ENCODE data around the gene SLC39A11. TPM values are rescaled to one million over a fixed set of nuclear protein-coding genes. Genes with fewer than 3 reads are reported as not detected.

SLC39A11 gene
- total RNA-seq, 1 donor from 2014 or later: 21.5 TPM

DNA sequence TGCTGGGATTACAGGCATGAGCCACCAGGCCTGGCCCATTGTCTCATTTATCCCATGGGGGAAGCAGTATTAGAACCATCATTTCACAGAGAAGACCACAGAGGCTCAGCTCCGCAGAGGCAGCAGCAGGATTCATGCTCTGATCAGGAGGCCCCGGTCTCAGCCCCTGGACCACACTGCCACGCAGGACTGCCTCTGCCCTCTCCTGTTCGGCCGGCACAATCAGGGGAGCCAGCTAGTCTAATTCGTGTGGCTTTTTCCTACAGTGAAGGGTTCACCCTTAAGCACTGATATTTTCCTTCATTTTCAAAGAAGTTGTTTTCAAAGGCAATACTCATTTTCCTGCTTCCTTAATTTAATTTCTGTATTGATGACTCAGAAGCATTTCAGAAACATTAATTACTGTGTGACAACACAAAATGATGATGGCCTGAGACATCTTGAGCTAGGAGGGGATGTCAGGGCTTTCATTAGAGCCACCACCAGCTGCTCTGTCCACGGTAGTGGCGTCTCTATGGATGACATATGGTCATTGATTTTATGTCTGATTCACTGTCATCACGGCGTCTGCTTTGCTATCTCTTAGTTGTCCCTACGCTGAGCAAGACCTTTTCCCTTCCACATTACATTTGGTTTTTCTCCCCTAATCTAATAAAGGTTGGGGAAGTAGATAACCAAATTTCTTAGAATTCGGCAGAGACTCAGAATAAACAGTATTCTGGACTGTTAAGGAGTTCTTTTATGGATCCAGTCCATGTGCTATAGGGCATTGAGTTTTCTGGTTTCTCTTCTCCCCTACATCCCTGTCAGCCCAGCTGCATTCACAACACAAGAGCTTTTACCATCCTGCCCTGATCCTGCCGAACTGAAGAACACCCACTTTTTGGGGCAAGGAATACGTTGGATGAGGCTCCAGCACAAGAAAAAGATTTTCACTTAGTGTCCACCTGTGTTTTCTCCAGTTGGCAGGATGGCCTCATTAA, 314.0 kb downstream of the SLC39A11 start:
- H3K27ac Mint-ChIP-seq (ENCODE audit: unreplicated experiment): no peak overlapping the region
- no peak for FAIRE-seq
- H3K9me3 ChIP-seq (ENCODE audit: insufficient read depth, low read depth, low read length): no peaks in the 10 kb centered on the region
- no peaks in the 10 kb centered on the region for H4K20me1 ChIP-seq (ENCODE audit: insufficient read depth, low read length)
- peaks cover 2% of the 10 kb centered on the region for H3K36me3 Mint-ChIP-seq (ENCODE audit: low read depth, unreplicated experiment)
- no peaks in the 10 kb centered on the region for H3K4me1 Mint-ChIP-seq (ENCODE audit: low read depth, unreplicated experiment)
- no peaks in the 10 kb centered on the region for H3K79me2 ChIP-seq (ENCODE audit: insufficient read depth, low read length)
- TF ChIP-seq, protein P1, sequence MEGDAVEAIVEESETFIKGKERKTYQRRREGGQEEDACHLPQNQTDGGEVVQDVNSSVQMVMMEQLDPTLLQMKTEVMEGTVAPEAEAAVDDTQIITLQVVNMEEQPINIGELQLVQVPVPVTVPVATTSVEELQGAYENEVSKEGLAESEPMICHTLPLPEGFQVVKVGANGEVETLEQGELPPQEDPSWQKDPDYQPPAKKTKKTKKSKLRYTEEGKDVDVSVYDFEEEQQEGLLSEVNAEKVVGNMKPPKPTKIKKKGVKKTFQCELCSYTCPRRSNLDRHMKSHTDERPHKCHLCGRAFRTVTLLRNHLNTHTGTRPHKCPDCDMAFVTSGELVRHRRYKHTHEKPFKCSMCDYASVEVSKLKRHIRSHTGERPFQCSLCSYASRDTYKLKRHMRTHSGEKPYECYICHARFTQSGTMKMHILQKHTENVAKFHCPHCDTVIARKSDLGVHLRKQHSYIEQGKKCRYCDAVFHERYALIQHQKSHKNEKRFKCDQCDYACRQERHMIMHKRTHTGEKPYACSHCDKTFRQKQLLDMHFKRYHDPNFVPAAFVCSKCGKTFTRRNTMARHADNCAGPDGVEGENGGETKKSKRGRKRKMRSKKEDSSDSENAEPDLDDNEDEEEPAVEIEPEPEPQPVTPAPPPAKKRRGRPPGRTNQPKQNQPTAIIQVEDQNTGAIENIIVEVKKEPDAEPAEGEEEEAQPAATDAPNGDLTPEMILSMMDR (IDR thresholded peaks at IDR 0.05; ENCODE audit: insufficient read depth, low read depth, low read length): no peak
- no peak for TF ChIP-seq EZH2 (IDR thresholded peaks at IDR 0.05; ENCODE audit: insufficient read depth, low read length)
- H3K9me3 Mint-ChIP-seq (ENCODE audit: unreplicated experiment): peaks cover 3% of the 10 kb centered on the region
- no peaks in the 10 kb centered on the region for H3K27me3 ChIP-seq (ENCODE audit: insufficient read depth, low read length)
- H3K4me3 Mint-ChIP-seq (ENCODE audit: unreplicated experiment): no peak overlapping the region
- H3K27ac ChIP-seq (ENCODE audit: low read depth, low read length): no peak overlapping the region
- H3K9ac ChIP-seq (ENCODE audit: low read length): no peak overlapping the region
- no peak for DNase-seq (ENCODE audit: low read depth)
- H3K4me1 ChIP-seq (ENCODE audit: insufficient read depth, low read length): no peaks in the 10 kb centered on the region
- H3K4me3 ChIP-seq (ENCODE audit: insufficient read depth, low read depth, low read length): no peak overlapping the region
- H3K36me3 ChIP-seq (ENCODE audit: insufficient read depth, low read length): no peaks in the 10 kb centered on the region
- H3K27me3 Mint-ChIP-seq (ENCODE audit: low read depth, unreplicated experiment): no peaks in the 10 kb centered on the region
- H2AFZ ChIP-seq (ENCODE audit: low read depth, low read length): no peak overlapping the region
- no peak overlapping the region for H3K4me2 ChIP-seq (ENCODE audit: low read length)

DNA sequence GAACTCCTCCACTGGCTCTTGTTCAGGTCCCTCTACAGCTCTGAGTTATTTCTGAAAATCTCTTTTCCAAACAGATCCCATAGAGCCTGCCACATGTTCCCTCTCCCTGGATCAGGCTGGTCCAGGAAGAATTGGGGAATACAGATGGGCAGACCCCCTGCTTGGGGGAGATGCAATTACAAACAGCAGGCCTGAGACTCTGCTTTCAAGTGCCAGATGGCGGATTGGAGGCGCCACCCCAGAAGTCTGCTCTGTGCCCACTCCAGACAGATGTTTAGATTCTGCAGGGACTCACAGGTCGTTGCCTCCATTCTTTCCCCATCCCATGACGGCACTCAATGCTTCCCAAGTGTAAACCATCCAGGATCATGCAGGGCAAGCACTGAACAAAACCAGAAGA, 316.6 kb downstream of the SLC39A11 start:
- Histone ChIP-seq H2AFZ (ENCODE audit: low read depth, low read length) (no peak overlapping the region), H3K27ac (ENCODE audit: low read depth, low read length) (no peak overlapping the region), H3K4me1 (ENCODE audit: insufficient read depth, low read length) (no peaks in the 10 kb centered on the region), H3K4me2 (ENCODE audit: low read length) (no peak overlapping the region), H3K36me3 (ENCODE audit: insufficient read depth, low read length) (no peaks in the 10 kb centered on the region), H4K20me1 (ENCODE audit: insufficient read depth, low read length) (no peaks in the 10 kb centered on the region), H3K9ac (ENCODE audit: low read length) (no peak overlapping the region), H3K9me3 (ENCODE audit: insufficient read depth, low read depth, low read length) (no peaks in the 10 kb centered on the region), H3K4me3 (ENCODE audit: insufficient read depth, low read depth, low read length) (no peak overlapping the region), H3K27me3 (ENCODE audit: insufficient read depth, low read length) (no peaks in the 10 kb centered on the region), H3K79me2 (ENCODE audit: insufficient read depth, low read length) (no peaks in the 10 kb centered on the region)
- Mint-ChIP-seq H3K36me3 (ENCODE audit: low read depth, unreplicated experiment) (peaks cover 6% of the 10 kb centered on the region), H3K27me3 (ENCODE audit: low read depth, unreplicated experiment) (no peaks in the 10 kb centered on the region), H3K4me1 (ENCODE audit: low read depth, unreplicated experiment) (no peaks in the 10 kb centered on the region), H3K9me3 (ENCODE audit: unreplicated experiment) (no peaks in the 10 kb centered on the region), H3K4me3 (ENCODE audit: unreplicated experiment) (no peak overlapping the region), H3K27ac (ENCODE audit: unreplicated experiment) (no peak overlapping the region)
- TF ChIP-seq, protein P1 (IDR thresholded peaks at IDR 0.05; ENCODE audit: insufficient read depth, low read depth, low read length): no peak
- TF ChIP-seq EZH2 (IDR thresholded peaks at IDR 0.05; ENCODE audit: insufficient read depth, low read length): no peak
- DNase-seq (ENCODE audit: low read depth) (no peak), FAIRE-seq (no peak)

DNA sequence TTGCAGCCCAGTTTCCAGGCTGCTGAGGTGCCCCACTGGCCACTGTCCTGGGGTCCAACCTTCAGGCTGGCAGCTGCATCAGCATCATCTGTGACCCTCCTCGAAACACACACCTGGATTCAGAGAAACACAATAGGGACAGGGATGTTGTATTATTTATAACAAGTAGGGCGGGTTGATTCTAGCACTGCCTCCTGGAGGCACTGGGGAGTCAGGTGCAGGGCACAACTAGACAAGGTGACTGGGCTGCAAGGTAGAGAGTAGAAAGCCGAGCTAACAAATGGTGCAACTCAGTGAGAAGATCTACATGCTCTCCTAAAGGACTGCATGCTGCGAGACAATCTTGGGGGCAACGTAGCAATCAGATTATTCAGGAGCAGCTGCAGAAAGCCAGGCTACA, 317.3 kb downstream of the SLC39A11 start:
- DNase-seq (ENCODE audit: low read depth) (no peak), FAIRE-seq (no peak)
- no peak overlapping the region for H3K27ac ChIP-seq (ENCODE audit: low read depth, low read length)
- no peaks in the 10 kb centered on the region for H3K9me3 Mint-ChIP-seq (ENCODE audit: unreplicated experiment)
- no peak overlapping the region for H3K27ac Mint-ChIP-seq (ENCODE audit: unreplicated experiment)
- H3K36me3 ChIP-seq (ENCODE audit: insufficient read depth, low read length): no peaks in the 10 kb centered on the region
- no peaks in the 10 kb centered on the region for H3K4me1 ChIP-seq (ENCODE audit: insufficient read depth, low read length)
- no peak overlapping the region for H3K9ac ChIP-seq (ENCODE audit: low read length)
- no peak overlapping the region for H3K4me3 Mint-ChIP-seq (ENCODE audit: unreplicated experiment)
- no peaks in the 10 kb centered on the region for H4K20me1 ChIP-seq (ENCODE audit: insufficient read depth, low read length)
- H3K9me3 ChIP-seq (ENCODE audit: insufficient read depth, low read depth, low read length): no peaks in the 10 kb centered on the region
- no peaks in the 10 kb centered on the region for H3K79me2 ChIP-seq (ENCODE audit: insufficient read depth, low read length)
- H3K4me3 ChIP-seq (ENCODE audit: insufficient read depth, low read depth, low read length): no peak overlapping the region
- no peaks in the 10 kb centered on the region for H3K27me3 Mint-ChIP-seq (ENCODE audit: low read depth, unreplicated experiment)
- H3K4me2 ChIP-seq (ENCODE audit: low read length): no peak overlapping the region
- H2AFZ ChIP-seq (ENCODE audit: low read depth, low read length): no peak overlapping the region
- no peaks in the 10 kb centered on the region for H3K4me1 Mint-ChIP-seq (ENCODE audit: low read depth, unreplicated experiment)
- H3K27me3 ChIP-seq (ENCODE audit: insufficient read depth, low read length): no peaks in the 10 kb centered on the region
- TF ChIP-seq, protein P1 (IDR thresholded peaks at IDR 0.05; ENCODE audit: insufficient read depth, low read depth, low read length): no peak
- TF ChIP-seq EZH2 (IDR thresholded peaks at IDR 0.05; ENCODE audit: insufficient read depth, low read length): no peak
- peaks cover 4% of the 10 kb centered on the region for H3K36me3 Mint-ChIP-seq (ENCODE audit: low read depth, unreplicated experiment)

Data from astrocyte (in vitro differentiated cells and primary cell).